GM19438 (cell line): ENCODE data around the gene HIPK2.

Experiments
- ATAC-seq: cut with Tn5 transposase; IDR thresholded peaks from one replicate; pipeline ENCODE4 v1.9.1; 2021; ENCODE audit warnings: low read depth; ENCODE audit not compliant: unreplicated experiment

HIPK2 gene

DNA sequence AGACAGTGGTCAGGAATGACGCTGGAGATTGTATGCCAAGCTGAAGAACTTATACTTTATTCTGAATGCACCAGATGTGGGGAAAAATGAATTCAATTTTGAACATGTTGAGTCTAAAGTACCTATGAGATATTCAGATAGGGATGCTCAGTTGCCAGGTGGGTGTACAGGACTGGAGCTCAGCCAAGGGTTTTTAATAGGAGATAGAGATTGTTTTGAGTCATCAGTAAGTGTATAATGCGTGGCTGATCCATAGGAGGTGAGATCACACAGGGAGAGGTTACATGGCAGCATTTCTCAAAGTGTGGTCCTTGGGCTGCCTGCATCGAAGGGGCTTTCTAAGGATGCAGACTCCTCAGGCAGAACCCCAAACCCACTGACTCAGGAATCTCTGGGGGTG is 6.8 kb upstream of the HIPK2 start:
- no peak for ATAC-seq

DNA sequence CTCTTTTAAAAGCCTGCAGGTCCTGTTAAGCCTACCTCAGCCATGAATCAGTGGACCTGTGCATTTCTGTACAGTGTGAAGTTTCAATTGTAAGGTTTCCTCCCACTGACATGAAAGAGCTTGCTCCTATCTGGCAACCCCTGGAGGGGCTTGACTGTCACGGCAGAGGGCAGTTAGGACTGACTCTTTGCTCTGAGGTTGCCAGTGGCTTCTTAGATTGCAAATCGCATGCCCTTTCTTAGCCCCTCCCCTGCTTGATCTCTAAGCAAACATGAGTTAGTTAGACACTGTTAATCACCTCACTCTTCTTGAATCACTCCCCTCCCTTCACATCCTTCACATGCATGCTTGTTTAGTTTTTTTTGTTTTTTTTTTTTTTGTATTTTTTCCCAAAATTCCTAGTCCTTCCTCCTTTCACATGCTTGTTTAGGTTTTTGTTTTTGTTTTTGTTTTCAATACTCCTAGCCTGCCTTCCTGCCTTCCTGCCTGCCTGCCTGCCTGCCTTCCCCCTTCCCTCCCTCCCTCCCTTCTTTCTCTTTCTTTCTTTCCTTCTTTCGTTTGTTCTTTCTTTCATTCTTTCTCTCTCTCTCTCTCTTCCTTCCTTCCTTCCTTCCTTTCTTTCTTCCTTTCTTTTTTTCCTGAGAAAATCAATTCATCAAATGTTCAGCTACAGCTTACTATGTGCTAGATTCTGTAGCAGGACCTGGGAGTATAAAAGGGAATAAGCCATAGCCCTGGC is 6.0 kb upstream of the HIPK2 start:
- ATAC-seq = no peak

GRCh38 chr7:139782932-139783331 is 5.1 kb upstream of the HIPK2 start:
- no peak for ATAC-seq

GRCh38 chr7:139777133-139777891 is 486 bp downstream of the HIPK2 start:
- peak; percentile 9 for ATAC-seq

GRCh38 chr7:139776486-139777132 is 1.2 kb downstream of the HIPK2 start:
- no peak for ATAC-seq

- peak; percentile 36 for ATAC-seq
Observed at GRCh38 chr7:139775829-139776266, 1.9 kb downstream of the HIPK2 start.

GRCh38 chr7:139774376-139774775 is 3.4 kb downstream of the HIPK2 start:
- ATAC-seq = no peak

GRCh38 chr7:139773371-139773770 is 4.4 kb downstream of the HIPK2 start:
- ATAC-seq = no peak

DNA sequence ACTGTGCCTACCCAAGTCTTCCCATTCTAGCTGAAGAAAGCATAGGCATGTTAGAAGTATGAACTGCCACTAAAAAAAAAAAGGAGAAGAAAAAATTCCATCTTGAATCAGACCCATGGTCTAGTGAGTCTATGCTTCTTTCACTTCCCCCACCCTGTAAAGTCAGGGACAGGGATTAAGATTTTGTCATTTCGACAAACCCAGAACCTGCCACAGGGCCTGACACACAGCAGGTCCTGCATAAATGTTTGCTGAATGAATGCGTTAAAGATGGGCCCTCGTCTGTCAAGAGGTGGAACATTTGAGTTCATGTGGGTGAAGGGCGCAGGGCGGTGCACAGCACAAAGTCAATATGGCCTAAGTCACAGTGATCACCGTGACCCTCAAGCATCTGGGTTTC is 4.9 kb downstream of the HIPK2 start:
- no peak for ATAC-seq

DNA sequence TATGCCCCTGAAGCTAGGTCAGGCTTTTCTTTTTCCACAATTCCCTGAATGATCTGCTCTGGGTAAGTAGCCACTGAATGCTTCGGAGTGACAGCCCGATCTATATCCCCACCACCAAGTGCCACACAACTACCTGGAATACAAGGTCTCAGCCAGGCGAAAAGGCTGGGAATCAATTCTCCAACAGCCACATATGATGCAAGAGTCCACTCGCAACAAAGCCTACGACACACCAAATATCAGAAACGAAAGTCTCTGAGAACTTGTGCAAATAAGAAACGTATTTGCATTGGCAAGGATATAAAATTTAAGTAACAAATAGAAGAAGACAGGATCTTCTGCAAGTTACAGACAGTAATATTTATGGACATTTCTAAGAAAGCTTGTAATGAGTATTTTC is 5.7 kb downstream of the HIPK2 start:
- ATAC-seq = no peak

DNA sequence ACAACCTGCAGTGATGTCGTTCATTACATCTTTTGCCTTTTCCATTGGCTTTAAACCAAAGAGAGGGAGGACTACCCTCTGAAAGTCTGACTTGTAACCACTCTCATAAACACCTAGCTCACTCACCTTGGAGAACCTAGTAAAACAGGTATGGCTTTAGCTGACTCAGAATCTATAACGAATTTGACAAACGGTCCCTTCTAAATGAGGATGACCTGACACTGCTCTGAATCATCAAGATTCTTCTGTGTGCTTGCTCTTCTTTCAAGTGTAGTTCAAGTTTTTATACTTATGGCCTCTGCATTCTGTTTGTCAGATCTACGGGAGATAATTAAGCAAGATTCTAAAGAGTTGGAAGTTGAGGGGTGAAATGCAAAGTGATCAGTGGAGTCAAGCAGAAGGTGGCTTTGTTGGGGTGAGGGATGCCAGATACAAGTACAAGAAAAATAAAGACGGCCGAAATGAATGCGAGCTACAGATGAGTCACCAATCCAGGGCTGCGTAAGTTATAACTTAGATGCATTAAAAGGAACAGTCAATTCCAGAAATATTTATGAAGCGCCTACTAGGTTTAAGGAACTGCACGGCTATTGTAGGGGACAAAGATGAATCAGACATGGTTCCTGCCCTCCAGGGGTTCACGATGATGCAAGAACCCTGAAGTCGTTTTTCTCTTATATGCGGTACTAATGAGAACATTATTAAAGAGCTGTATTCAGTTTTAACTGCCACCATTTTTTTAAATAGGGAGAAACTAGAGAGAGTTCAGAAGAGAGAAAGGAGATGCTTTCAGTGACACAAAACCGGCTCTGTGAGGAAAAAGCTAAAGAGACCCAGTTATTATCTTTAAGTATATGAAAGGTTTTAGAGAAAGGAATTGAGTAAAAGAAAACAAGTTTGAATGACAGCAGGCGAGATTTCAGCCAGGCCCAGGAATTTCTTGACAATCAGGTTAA is 6.5 kb downstream of the HIPK2 start:
- ATAC-seq = no peak

DNA sequence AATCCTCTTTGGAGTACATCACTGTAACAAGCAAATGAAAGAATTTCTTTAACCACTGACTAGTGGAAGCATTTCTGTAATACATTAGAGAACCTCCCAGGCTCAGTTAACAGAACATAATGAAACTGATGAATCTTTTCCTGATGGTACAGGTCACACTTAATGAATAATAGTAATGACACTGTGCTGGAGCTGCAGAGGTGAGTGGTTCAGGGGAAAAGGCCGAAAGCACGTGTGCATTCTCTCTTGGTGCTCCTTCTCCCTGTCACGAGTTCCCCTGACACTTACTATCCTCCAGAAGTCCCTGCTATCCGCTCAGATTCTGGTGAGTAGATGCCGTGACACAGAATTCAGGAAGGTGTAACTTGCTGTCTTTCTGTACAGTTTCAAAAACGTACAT is 8.0 kb downstream of the HIPK2 start:
- ATAC-seq = no peak

GRCh38 chr7:139769066-139769465 is 8.7 kb downstream of the HIPK2 start:
- no peak for ATAC-seq

- no peak for ATAC-seq
Observed at GRCh38 chr7:139768249-139768824, 9.5 kb downstream of the HIPK2 start.

- ATAC-seq = peak; percentile 92
Observed at GRCh38 chr7:139767561-139767982, 10.2 kb downstream of the HIPK2 start.

DNA sequence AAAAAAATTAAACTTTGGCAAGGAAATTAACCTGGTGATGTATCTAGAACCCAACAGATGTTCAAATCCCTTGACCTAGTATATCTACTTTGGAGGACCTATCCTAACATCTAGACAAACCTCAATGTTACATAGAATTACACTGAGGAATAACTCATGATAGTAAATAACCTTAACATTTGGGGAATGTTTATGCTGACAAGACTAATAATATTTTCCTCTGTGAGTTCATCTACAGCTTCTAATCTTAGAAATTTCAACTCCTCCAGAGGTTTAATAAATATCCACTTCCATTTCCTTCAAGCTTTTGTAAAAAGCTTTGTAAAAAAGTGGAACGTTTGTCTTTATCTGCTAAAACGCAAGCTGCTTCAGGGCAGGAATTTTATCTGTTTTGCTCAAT is 12.7 kb downstream of the HIPK2 start:
- ATAC-seq = no peak

DNA sequence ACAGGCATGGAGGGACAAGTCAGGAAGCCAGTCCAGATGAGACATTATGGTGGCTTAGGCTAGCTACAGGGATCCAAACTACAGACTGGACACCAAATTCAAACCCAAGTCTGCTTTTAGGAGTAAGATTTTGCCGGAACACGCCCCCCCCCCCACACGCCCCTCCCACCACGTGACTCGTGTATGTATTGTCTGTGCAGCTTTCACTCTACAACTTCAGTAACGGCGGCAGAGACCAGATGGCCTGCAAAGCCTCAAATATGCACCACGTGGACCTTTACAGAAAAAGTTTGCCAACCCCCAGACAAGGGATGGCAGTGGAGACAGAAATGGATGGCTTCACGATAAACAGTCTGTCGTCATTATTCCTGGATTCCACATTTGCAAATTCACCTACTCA is 14.5 kb downstream of the HIPK2 start:
- ATAC-seq = no peak

DNA sequence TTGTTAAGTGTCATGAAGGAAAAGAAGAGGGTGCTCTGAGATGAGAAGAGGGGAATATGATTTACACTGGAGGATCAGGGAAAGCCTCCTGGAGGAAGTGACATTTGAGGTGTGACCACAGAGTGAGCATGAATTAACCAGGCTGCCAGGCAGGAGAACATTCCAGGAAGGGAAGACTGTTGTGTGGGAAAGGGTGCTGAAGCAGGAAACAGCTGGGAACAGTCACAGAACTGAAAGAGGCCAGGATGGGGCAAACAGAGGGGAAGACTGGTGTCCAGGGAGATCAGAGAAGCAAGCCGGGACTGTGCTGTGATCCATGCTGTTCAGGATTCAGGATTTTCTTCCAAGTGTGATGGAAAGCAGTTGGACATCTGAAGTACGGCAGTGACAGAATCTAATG is 14.9 kb downstream of the HIPK2 start:
- ATAC-seq = no peak

DNA sequence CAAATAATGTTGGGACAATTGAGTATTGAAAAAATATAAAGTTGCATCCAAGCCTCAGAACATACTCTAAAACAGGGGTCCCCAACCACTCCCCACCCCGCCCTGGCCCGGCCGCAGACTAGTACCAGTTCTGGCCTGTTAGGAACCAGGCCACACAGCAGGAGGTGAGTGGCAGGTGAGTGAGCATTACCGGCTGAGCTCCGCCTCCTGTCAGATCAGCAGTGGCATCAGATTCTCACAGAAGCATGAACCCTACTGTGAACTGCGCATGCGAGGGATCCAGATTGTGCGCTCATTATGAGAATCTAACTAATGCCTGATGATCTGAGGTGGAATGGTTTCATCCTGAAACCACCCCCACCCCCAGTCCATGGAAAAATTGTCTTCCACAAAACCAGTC is 19.4 kb downstream of the HIPK2 start:
- no peak for ATAC-seq

DNA sequence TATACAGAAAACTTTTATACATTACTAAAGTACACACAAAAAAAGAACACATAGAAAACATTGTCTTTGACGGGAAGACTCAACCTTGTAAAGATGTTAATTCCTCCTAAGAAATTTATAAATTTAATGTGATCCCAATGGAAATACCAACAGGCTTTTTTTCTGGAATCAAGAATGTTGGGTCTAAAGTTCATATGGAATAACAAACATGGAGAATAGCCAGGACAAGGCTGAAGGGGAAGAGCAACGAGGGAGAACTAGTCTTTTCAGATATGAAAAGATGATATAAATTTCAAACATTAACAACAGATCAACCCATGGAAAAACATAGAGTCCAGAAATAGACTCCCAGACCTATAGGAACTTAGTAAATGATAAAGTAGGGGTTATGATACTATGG is 19.8 kb downstream of the HIPK2 start:
- no peak for ATAC-seq
